Measurements from ENCODE around the gene CDC37.
"Not testable (repeated sequence)": the region's sequence is repeated elsewhere in the genome, so short reads cannot be mapped to it uniquely, and the experiment has no call there.

Gene CDC37

DNA sequence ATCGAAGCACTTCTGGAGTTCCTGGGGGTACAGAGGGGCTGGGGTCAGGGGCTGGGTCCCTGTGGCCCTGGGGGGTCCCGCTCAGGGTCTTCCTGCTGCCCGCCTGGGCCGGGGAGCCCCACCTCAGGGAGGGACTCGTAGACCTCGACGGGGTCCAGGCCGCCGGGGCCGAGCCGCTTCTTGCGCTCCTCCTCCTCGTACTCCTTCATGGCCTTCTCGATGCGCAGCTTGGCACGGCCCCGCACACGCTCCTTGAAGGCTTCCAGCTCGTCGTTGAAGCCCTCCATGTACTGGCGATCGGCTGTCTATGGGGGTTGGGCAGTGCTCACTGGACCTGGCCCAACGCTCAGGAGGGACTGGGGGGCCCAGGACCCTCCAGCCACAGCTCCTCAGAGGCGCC, 10.2 kb downstream of the CDC37 start:
- DNase-seq: no peak

DNA sequence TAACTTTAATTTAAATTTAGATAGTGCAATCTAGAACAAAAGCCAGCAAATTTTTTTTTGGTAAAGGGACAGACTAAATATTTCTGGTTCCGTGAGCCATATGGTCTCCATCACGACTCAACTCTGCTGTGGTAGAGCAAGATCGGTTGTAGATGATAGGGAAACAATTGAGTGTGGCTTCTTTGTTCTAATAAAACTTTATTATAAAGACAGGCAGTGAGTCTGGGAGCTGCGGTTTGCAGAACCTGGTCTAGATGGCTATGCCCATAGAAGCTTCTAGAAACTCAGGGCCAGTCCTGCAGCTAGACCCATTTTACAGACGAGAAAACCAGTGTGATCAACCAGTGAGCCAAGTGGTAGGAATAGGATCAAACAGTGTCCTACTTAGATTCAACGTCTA, 11.2 kb downstream of the CDC37 start:
- DNase-seq: no peak

DNA sequence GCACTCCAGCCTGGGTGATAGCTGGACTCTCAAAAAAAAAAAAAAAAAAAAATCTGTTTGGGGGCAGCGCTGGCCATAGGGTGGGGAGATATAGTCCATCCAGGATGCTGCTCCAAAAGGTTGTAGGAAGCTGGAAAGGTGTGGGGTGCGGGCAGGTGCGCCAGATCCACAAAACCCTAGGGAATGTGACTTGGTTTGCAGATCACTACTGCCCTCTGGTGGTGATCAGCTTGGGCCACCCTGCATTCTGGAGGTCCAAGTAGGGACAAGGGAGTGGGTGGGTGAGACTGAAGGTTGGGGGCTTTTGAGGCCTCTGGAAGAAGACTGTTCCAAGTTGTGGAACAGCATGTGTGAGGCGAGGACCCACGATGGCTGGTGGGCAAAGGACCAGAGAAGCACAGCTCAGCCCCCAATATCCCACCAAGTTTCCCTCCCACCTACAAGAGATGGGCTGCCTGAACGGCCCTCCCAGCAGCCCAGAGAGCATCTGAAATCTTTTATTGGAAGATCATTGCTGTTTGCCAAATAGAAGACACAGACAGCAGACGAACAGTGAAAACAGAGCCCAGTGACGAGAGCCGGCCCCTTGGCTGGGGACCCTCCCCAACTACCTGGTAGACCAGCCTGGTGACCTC, 12.6 kb downstream of the CDC37 start:
- DNase-seq: peak; percentile 79

DNA sequence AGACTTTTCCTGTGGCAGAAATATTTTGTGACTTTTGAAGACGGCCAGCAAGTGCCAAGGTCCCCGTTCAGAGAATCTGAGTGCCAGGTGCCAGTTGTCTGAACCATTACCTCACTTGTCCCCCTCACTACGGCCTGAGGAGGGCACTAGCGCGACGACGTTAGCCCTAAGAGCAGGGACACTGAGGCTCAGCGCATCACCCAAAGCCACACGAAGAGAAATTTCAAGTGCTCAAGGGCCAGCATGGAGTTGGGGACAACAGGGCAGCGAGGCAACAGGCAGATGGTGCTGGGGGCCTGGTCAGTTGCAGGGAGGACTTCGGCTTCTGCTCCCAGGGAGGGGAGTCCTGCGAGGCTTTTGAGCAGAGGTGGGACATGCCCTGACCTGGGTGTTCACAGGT, 13.5 kb downstream of the CDC37 start:
- DNase-seq: peak; percentile 32

DNA sequence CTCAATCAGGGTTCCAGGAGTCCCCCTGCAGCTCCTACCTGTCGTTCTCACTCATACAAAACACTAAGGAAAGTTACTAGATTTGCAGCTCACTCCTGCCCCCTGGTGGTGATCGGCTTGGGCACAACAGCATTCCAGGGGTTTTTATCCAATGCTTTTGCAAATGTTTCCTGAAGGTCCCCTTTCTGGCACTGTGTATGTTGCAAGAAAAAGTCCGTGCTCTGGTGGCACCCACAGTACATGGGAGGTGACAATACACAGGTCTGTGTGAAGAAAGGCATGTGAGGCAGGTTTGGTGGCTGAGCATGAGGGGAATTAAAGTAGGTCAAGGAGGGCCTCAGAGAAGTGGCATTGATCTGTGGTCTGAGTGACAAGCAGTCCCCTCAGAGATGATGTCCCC, 14.4 kb downstream of the CDC37 start:
- DNase-seq: peak; percentile 87

DNA sequence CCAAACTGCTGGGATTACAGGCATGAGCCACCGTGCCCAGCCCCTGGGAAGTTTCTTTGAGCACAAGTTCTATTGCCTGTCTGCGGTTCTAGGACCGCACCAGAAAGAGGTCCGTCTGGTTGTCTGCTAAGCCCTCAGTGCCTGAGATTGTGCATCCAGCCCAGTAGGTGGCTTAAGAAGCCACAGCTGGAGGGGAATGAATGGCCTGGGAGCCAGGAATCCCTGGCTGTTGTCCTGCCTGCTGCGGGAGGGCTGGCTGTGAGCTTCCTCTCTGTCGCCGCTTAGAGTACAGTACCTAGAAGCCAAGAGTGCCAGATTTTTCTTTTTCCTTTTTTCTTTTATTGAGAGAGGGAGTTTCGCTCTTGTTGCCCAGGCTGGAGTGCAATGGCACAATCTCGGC, 18.8 kb downstream of the CDC37 start:
- DNase-seq: peak; percentile 42

DNA sequence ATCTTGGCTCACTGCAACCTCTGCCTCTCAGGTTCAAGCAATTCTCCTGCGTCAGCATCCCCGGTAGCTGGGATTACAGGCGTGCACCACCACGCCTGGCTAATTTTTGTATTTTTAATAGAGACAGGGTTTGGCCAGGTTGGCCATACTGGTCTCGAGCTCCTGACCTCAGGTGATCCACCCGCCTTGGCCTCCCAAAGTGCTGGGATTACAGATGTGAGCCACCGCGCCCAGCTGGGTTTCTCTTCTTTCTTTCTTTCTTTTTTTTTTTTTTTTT, 20.2 kb downstream of the CDC37 start:
- not testable (repeated sequence) for DNase-seq

DNA sequence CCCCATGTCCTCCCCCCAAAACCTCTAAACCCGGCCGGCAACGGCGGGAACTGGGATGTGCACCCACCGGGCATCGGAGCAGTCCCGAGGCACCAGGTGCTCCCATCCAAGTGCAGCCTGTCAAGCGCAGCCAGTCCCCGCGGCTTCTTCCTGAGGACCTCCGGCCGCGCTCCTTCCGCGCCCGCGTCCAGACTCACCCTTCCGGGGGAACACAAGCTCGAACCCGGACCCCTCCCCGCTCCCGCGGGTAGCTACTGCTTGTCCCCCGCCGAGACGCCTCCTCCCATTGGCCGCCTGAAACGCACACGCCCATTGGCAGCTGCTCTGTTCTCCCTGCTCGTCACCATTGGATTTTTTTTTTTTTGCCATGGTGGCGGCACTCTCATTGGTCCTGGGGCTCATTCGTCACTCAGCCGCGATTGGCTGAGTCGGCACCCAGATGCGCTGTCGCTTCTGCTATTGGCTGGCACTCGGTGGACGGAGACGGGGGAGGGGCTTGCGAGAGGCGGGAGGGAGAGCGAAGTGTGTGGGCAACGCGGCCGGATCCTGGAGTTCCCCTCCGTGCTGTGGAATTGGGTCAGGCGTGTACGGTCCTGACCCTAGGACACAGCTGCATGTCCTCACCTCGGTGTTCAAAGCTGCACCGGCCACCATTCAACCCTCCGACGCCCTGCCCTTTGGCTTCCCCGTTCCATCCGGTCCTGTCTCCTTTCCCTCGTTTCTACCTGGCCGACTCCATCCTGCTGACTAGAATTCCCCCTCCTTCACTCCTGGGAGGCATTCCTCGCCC, 22.8 kb downstream of the CDC37 start, which contains the start of gene TYK2:
TSS of gene TYK2 (minus strand) at position 260 of the 790 bp plus-strand sequence. CDS start 2,166 bp downstream, outside the sequence.
- DNase-seq: peak; percentile 98

DNA sequence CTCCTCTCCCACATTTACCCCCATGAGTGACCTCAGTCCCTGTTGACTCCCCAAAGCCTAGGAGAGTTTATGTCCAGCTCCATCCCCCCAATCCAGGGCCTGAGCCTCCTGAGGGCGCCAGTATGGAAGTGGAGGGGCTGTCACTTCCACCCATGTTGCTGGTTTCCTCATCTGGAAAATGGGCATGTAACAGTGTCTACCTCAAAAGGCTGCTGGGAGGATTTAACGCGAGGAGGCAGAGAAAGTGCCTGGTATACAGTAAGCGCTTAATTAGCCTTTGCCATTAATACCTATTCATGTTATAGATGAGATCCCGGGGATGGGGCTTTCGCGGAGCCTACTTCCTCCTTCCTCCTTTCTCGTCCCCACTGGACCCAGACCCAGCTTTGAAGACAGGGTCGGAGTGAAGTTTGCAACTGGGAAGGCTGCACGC, 23.4 kb downstream of the CDC37 start:
- DNase-seq: no peak

DNA sequence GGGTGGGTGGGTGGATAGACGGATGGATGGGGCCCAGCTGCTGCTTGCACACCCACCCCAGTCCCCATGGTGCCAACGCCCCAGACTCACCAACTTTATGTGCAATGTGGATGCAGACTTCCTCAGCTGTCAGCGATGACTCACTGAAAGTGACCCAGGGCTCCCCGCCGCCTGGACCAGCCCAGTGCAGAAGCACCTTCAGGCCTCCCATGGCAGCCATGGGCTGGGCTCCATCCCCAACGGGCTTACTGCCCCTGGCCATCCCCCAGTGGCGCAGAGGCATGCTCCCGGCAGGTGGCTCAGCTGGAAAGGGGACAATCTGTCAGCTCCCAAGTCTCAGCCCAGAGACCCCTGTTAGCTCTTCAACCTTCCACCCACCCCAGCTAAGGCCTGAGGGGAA, 25.2 kb downstream of the CDC37 start:
- no peak for DNase-seq

DNA sequence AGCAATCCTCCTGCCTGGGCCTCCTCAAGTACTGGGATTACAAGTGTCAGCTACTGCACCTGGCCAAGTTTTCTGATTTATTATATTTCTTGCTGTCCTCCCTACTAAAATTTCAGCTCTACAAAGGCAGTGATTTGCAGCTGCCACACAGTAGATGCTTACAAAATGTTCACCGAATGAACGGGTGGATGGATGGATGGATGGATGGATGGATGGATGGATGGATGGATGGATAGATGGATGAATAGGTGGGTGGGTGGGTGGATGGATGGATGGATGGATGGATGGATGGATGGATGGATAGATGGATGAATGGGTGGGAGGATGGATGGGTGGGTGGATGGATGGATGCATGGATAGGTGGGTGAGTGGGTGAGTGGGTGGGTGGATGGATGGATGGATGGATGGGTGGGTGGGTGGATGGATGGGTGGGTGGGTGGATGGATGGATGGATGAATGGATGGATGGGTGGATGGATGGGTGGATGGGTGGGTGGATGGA, 26.2 kb downstream of the CDC37 start:
- not testable (repeated sequence) for DNase-seq

DNA sequence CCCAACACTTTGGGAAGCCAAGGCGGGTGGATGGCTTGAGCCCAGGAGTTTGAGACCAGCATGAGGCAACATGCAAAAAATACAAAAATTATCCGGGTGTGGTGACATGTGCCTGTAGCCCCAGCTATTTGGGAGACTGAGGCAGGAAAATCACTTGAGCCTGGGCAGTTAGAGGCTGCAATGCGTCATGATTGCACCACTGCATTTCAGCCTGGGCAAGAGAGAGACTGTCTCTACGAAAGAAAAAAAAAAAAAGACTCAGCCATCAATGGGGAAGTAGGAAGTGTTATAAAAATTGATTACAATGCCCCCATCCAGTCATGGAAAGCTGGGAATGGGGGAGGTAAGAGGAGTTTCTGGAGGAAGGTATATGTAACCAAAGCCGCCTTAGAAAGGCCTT, 28.4 kb downstream of the CDC37 start:
- no peak for DNase-seq

DNA sequence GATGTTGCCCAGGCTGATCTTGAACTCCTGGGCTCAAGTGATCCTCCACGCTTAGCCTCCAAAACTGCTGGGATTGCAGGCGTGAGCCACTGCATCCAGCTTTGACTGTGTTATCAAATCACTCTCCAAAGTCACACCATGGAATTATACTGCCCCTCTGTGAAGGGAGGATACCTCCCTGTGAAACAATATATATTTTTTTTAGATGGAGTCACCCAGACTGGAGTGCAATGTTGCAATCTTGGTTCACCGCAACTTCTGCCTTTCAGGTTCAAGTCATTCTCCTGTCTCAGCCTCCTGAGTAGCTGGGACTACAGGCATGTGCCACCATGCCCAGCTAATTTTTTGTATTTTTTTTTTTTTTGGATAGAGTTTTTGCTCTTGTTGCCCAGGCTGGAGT, 30.7 kb downstream of the CDC37 start:
- DNase-seq: no peak

DNA sequence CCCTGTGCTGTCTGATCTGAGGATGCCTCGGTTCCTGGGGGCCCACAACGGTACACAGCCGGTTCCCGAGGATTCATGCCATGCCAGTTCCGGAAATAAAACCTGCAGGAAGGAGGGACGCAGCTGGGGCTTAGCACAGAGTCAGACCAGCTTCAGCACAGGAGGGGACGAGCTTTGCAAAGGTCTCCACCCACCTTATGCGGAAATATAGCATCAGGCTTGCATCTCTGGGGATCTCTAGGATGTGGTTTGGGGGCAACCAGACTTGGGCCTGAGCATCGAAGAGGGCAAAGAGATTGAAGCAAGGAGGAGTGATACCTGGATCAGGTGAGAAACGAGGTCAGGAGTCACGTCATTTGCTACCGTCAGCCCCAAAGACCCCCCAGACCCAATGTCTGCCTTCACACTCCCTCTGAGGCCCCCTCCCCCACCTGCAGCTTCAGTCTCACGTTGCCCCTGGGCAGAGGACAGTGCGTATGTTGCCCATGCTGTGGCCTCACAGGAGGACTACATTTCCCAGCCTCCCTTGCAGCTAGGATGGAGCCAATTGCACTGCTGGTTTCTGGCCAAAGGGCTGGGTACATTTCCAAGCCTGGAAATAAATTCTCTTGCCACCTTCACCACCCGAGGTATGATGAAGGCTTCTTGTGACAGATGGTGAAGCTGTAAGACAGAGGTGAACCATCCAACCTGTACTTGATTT, 35.1 kb downstream of the CDC37 start:
- DNase-seq: peak; percentile 6

DNA sequence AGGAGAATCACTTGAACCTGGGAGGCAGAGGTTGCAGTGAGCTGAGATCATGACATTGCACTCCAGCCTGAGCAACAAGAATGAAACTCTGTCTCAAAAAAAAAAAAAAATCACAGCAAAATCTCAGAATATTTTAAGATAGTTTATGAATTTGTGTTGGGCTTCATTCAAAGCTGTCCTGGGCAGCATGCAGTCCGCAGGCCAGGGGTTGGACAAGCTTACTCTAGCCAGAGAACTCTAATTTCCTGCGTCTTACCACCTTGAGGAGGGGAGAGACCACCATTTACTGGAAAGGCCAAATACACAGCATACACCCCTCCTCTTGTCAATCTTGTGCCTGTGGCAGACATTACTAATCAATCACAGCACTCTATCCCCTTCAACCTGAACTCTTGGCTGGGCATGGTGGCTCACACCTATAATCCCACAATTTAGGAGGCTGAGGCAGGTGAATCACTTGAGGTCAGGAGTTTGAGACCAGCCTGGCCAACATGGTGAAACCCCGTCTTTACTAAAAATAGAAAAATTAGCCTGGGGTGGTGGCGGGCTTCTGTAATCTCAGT, 36.3 kb downstream of the CDC37 start:
- DNase-seq: not testable (repeated sequence)

DNA sequence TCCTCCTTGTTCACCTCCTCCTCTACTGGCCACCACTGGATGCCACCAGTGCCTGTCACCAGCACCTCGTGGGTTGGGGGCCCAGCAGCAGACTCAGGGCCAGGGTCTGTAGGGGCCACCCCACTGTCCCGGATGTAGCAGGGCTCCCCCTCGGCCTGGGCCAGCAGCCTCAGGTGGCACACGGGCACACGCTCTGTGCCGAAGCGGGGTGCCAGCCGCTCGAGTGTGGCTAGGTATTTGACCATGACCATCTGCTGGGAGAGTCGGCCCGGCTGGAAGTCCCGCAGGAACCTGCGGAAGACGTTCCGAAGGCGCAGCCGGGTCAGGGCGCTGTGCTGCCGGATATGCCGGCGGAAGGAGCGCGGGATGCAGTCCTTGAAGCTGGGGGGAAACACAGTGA, 37.8 kb downstream of the CDC37 start:
- no peak for DNase-seq

DNA sequence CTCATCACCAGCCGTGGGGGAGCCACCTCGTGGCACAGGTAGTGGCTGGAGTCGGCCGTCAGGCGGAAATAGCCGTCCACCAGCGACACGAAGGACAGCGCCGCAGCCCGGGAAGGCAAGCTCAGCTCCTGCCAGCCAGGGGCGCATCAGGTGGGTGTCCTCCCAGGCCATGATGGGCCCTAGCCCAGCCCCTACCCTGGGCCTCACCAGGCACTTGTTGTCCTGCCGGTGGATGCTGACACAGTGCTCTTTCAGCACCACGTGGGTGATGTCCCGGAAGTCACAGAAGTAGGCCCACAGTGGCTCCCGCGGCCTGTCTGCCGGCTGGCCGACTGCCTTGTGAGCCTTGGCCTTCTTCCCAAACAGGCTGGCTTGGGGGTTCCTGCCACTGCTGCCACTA, 38.7 kb downstream of the CDC37 start:
- no peak for DNase-seq

DNA sequence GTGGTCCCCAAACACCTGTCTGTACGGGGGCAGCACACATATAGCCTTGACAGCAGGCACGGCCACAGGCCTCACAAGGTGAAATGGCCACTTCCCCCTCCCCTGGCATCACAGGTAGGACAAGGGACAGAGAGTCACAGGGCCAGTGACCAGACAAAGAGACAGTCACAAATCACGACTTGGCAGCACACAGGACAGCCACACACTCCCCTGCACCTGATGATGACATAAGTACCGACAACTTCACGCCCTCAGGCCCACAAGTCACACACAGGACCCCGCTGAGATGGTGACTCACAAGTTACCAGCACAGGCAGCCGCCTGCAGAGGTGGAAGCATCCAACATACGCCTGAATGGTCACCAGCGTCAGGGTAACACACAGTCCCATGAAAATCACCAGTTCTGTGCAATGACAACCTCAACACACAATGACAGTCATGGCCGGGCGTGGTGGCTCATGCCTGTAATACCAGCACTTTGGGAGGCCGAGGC, 39.5 kb downstream of the CDC37 start:
- DNase-seq: no peak

DNA sequence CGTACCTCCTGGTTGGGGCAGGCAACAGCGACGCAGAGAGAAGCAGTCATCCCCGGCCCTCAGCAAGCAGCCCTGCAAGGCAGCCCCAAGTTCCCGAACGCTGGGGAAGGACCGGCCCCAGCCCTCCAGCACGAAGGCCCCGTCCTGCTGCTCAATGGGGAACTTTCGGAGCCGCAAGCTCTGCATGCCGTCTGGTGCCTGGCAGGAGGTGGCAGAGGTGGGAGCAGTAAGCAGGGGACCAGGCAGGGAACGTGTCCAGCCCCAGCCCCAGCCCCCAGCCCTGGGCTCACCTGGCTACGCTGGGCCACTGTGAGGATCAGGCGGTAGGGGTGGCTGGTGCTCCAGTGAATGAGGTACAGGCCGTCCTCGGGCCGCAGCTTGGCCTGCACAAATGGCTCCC, 41.1 kb downstream of the CDC37 start:
- no peak for DNase-seq

DNA sequence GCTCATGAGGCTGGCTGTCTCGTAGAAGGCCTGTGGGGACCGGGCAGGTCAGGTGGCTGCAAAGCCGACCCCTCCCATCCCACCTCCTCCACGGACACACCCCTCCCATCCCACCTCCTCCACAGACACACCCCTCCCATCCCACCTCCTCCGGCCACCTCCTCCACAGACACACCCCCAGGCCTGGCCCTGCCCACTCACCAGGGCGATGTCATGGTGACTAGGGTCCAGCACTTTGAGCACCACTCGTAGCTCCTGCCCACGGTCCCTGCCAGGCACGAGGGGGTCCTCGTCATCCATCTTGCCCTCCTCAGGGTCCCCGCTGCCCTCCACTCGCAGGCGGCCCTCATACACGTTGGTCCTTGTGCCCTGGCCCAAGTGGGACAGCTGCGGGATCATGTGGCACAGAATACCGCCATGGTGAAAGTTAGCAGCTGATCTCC, 41.8 kb downstream of the CDC37 start:
- DNase-seq: no peak

DNA sequence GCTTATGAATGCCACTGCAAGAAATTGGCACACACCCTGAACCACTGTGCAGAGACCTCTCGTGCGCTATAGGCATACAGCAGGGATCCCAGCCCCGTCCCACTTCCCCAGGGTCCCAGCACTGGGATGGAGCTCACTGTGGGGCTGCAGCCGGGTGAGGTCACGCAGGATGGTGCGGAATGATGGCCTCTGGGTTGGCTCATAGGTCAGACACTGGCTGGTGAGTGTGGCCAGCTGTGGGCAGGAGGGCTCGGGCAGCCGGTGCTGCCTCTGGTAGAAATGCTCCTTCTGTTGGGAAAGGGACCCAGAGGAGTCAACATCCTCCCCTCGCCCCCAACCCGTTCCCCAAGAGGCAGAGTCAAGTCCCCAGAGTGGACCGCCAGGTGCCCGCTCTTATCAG, 46.9 kb downstream of the CDC37 start:
- no peak for DNase-seq

DNA sequence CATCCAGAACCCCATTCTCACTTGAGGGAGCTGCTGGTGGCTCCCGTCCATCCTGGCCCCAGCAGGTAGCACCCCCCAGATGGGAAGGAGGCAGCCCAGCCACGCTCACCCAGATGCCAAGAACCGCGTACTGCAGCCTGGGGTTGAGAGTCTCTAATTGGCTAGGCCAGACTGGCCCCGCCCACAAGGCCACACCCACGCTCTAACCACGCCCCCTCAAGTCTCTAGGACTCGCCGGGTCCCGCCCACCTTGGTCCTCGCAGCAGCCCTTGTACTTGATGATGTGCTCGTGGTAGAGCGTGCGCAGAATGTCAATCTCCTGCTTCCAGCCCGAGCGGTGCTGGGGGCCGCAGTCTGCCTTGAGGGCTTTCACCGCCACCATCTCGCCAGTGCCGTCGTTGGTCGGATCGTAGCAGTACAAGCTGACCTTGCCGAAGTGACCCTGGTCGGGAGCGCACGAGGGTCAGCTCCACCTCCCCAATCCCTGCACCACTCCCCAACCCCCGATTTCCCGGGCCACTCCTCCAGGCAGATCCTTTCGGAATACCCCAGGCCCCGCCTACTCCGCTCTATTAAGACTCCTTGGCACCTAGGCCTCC, 49.5 kb downstream of the CDC37 start:
- DNase-seq: peak; percentile 98

Measured in NCI-H82 (cell line).